ENCODE results near the gene MLLT10.

The MLLT10 gene

GRCh38 chr10:21533467-21534279 is at the start of gene MLLT10:
Gene MLLT10, plus strand, starts transcription at chr10:21534232. Its CDS starts 413 bp downstream, at chr10:21534645.
- DNase-seq (ENCODE audit: low read depth), result no peak

- DNase-seq (ENCODE audit: low read depth), result no peak
Observed at GRCh38 chr10:21487416-21488180, 46.4 kb upstream of the MLLT10 start.

- no peak for DNase-seq (ENCODE audit: low read depth)
Observed at GRCh38 chr10:21488246-21488956, 45.6 kb upstream of the MLLT10 start.

GRCh38 chr10:21488957-21489446 is 45.0 kb upstream of the MLLT10 start:
- DNase-seq (ENCODE audit: low read depth), result no peak

GRCh38 chr10:21490028-21490710 is 43.9 kb upstream of the MLLT10 start:
- no peak for DNase-seq (ENCODE audit: low read depth)

- DNase-seq (ENCODE audit: low read depth), result no peak
Observed at GRCh38 chr10:21490711-21491105, 43.3 kb upstream of the MLLT10 start.

- no peak for DNase-seq (ENCODE audit: low read depth)
Observed at GRCh38 chr10:21492421-21492820, 41.6 kb upstream of the MLLT10 start.

GRCh38 chr10:21493784-21494183 is 40.2 kb upstream of the MLLT10 start:
- no peak for DNase-seq (ENCODE audit: low read depth)

- DNase-seq (ENCODE audit: low read depth), result no peak
Observed at GRCh38 chr10:21494191-21495001, 39.6 kb upstream of the MLLT10 start.

GRCh38 chr10:21495002-21495751 is 38.9 kb upstream of the MLLT10 start:
- DNase-seq (ENCODE audit: low read depth), result no peak

GRCh38 chr10:21495752-21496342 is 38.2 kb upstream of the MLLT10 start:
- DNase-seq (ENCODE audit: low read depth), result no peak

GRCh38 chr10:21496343-21497176 is 37.5 kb upstream of the MLLT10 start:
- no peak for DNase-seq (ENCODE audit: low read depth)

GRCh38 chr10:21497177-21497807 is 36.7 kb upstream of the MLLT10 start:
- no peak for DNase-seq (ENCODE audit: low read depth)

- no peak for DNase-seq (ENCODE audit: low read depth)
Observed at GRCh38 chr10:21498377-21498776, 35.7 kb upstream of the MLLT10 start.

GRCh38 chr10:21498986-21499385 is 35.0 kb upstream of the MLLT10 start:
- no peak for DNase-seq (ENCODE audit: low read depth)

GRCh38 chr10:21499701-21500577 is 34.1 kb upstream of the MLLT10 start:
- no peak for DNase-seq (ENCODE audit: low read depth)

- no peak for DNase-seq (ENCODE audit: low read depth)
Observed at GRCh38 chr10:21500578-21500910, 33.5 kb upstream of the MLLT10 start.

- DNase-seq (ENCODE audit: low read depth), result no peak
Observed at GRCh38 chr10:21501091-21501490, 32.9 kb upstream of the MLLT10 start.
